Heart right ventricle (tissue), 16 donors: ENCODE results near the gene CEMP1. TPM values are rescaled to one million over a fixed set of nuclear protein-coding genes. Genes with fewer than 3 reads are reported as not detected.

Experiments
- ATAC-seq, 8 donors: fragments of 200-7000 bp; cut with Tn5 transposase; one replicate each; pipeline ENCODE4 v1.9.1; 2020; ENCODE audit warnings: mild to moderate bottlenecking in 8 of 8, moderate library complexity in 8 of 8, moderate number of reproducible peaks in 1 of 8
- DNase-seq, 2 donors: peaks; one replicate each; pipeline ENCODE4 v3.0.0-alpha.2; 2020
- H3K27ac ChIP-seq, 10 donors: fragments of 200-600 bp; sonication (generic) in 2 of 10; one replicate each; pipeline versions ENCODE4 v1.5.0 to v1.8.0; 2020 to 2022; ENCODE audit warnings: mild to moderate bottlenecking in 3 of 10
- H3K27me3 ChIP-seq, 7 donors: fragments of 200-600 bp; one replicate each; pipeline ENCODE4 v1.8.0; 2021 to 2022; ENCODE audit warnings: mild to moderate bottlenecking in 2 of 7
- H3K36me3 ChIP-seq, 9 donors: fragments of 200-600 bp; sonication (generic) in 1 of 9; one replicate each; pipeline versions ENCODE4 v1.5.0 to v1.8.0; 2020 to 2022; ENCODE audit warnings: mild to moderate bottlenecking in 2 of 9
- H3K4me1 ChIP-seq, 9 donors: fragments of 200-600 bp; sonication (generic) in 1 of 9; one replicate each; pipeline versions ENCODE4 v1.5.0 to v1.8.0; 2020 to 2022; ENCODE audit warnings: mild to moderate bottlenecking in 4 of 9
- H3K4me3 ChIP-seq, 10 donors: fragments of 200-600 bp; sonication (generic) in 2 of 10; one replicate each; pipeline versions ENCODE4 v1.5.0 to v1.8.0; 2020 to 2022; ENCODE audit warnings: mild to moderate bottlenecking in 7 of 10, moderate library complexity in 2 of 10
- H3K9me3 ChIP-seq, 11 donors: fragments of 200-600 bp in 10 of 11; sonication (generic) in 2 of 11; one replicate each; pipeline versions ENCODE4 v1.5.0 to v1.8.0; 2013 to 2022; ENCODE audit warnings: mild to moderate bottlenecking in 2 of 11, control low read depth in 1 of 11, moderate library complexity in 1 of 11
- WGBS, 2 donors: extraction: QIAGEN DNeasy Blood & Tissue Kit; methylation state at CpG; one replicate each; pipeline ENCODE4 v1.1.7; 2013; ENCODE audit warnings: inconsistent platforms in 1 of 2; 5-methylcytosine and 5-hydroxymethylcytosine counted together
- intact Hi-C, 10 donors: fragments of 100-400 bp; cut with DNase I; formaldehyde crosslinking; loops; one replicate each; pipeline versions ENCODE4 v1.11.1 to v1.14.2; 2022
- polyA plus RNA-seq, 2 donors: library from polyadenylated mRNA; stranded (reverse); fragments of 200-250 nt; gene quantifications; one replicate each; pipeline ENCODE4 v1.2.3, GENCODE V29; 2013
- total RNA-seq, 10 donors: library from RNA; stranded (reverse); fragmentation: NEBNext Ultra II Directional in 3 of 10; extraction: Animal tissue kit (Norgen Biotek cat#: 25700) in 3 of 10; gene quantifications; one replicate each; pipeline versions ENCODE4 v1.2.1 to v1.2.4, GENCODE V29; 2021 to 2023
- TF ChIP-seq, protein P1 (sequence below), 9 donors: fragments of 200-600 bp; sonication (generic) in 2 of 9; IDR thresholded peaks; one replicate each; pipeline versions ENCODE4 v1.5.0 to v1.8.0; 2021 to 2022; ENCODE audit warnings: antibody characterized with exemption in 9 of 9, mild to moderate bottlenecking in 5 of 9, moderate library complexity in 1 of 9
- donor health status: Arrhythmogenic right ventricular cardiomyopathy.
- donor health status: ischemic (EF 13 %, LVEDD 7.1; RV severe dilation, severe dysfunction).
- donor health status: healthy with polysubstance abuse.
- donor health status: DM: no; HTN: yes; CAD: no.
- donor health status: DM: no; HTN: no; CAD: no.
- donor health status: ischemic (EF 25% LVEDD 6.9; RV normal size, moderate dysfunction).
- donor health status: ischemic (EF 25% LVEDD 5.7; RV mildly dilated, moderate dysfunction).
- donor health status: healthy.
- donor health status: DM: yes; HTN: yes; CAD: no.
- donor health status: Ischemic cardiomyopathy.
- donor health status: ischemic (EF 35%, LVEDD 5.7; RV mildly dilated, moderate dysfunction).
- donor health status: nonischemic (EF 11% LVEDD 7.7; RV severe dilation, severe dysfunction).
- donor health status: DM: yes; HTN: yes; CAD: no.
- donor health status: PGD.
- donor health status: ischemic (EF 29% LVEDD 5.4; RV normal size, mild dysfunction).
- donor health status: nonischemic (EF 23%, LVEDD 6.1; RV moderate dilation, normal function).

CEMP1 gene
- total and polyA plus RNA-seq, 12 donors = 0.20 to 0.44 TPM; not detected in 10

DNA sequence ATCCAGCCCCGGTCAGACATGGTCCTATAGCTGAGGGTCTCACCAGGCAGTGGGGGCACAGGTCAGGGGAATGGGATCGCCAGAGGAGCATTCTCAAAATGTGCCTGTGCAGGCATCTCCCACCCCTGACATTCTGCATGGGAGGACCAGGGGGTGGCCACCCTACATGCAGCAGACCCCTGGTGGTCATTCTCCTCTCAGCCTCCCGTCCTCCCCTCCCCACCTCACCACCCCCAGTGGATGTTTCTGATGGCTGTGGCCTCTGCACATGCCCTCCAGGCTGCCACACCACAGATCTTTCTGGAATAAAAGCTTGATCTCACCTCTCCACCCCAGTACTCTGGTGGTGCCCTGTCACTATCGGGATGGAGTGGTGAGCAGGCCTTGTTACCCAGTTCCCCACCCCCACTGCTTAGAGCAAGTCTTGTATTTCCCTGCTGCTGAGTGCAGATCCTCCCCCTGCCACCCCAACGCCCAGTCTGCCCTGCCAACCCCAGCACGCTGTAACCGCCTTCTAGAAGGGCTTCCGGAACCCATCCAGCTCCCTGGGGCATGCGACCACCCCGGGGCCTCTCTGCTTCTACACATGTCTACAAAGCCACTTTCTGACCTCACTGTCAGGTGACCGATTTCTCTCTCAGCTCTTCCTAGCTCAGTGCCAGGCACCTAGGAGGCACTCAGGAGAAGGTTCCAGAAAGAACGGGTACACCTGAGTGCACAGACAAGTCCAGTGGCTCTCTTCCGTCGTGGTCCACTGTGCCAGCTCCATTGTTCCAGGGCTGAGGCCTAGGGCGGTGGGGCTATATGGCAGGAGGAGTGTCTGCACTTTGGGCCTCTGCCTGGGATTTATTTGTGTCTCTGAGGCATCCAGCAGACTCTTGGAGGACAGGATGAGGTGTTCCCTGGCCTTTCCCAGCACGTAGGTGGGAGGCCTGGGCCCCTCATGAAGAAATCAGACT is 47.0 kb downstream of the CEMP1 start:
- TF ChIP-seq, protein P1, sequence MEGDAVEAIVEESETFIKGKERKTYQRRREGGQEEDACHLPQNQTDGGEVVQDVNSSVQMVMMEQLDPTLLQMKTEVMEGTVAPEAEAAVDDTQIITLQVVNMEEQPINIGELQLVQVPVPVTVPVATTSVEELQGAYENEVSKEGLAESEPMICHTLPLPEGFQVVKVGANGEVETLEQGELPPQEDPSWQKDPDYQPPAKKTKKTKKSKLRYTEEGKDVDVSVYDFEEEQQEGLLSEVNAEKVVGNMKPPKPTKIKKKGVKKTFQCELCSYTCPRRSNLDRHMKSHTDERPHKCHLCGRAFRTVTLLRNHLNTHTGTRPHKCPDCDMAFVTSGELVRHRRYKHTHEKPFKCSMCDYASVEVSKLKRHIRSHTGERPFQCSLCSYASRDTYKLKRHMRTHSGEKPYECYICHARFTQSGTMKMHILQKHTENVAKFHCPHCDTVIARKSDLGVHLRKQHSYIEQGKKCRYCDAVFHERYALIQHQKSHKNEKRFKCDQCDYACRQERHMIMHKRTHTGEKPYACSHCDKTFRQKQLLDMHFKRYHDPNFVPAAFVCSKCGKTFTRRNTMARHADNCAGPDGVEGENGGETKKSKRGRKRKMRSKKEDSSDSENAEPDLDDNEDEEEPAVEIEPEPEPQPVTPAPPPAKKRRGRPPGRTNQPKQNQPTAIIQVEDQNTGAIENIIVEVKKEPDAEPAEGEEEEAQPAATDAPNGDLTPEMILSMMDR (IDR thresholded peaks at IDR 0.05) = no peak
- no peak overlapping the region for H3K27ac ChIP-seq
- WGBS, 2 donors = 93 to 94% methylated on average over 16 of the region's 16 CpGs
- DNase-seq (no peak), ATAC-seq (no peak)
- H3K4me3 ChIP-seq = no peak overlapping the region
- no peaks in the 10 kb centered on the region for H3K27me3 ChIP-seq
- H3K36me3 ChIP-seq = peaks cover 0 to 4% (median 0%) of the 10 kb centered on the region in 9 donors
- peaks cover 6 to 45% (median 29%) of the 10 kb centered on the region in 9 donors for H3K4me1 ChIP-seq
- H3K9me3 ChIP-seq = no peaks in the 10 kb centered on the region
- intact Hi-C loops = loop anchor here in 1 of 10 donors (10.0 kb wide), 1 partner anchor 49 kb away; no protein-coding TSS in a partner anchor

DNA sequence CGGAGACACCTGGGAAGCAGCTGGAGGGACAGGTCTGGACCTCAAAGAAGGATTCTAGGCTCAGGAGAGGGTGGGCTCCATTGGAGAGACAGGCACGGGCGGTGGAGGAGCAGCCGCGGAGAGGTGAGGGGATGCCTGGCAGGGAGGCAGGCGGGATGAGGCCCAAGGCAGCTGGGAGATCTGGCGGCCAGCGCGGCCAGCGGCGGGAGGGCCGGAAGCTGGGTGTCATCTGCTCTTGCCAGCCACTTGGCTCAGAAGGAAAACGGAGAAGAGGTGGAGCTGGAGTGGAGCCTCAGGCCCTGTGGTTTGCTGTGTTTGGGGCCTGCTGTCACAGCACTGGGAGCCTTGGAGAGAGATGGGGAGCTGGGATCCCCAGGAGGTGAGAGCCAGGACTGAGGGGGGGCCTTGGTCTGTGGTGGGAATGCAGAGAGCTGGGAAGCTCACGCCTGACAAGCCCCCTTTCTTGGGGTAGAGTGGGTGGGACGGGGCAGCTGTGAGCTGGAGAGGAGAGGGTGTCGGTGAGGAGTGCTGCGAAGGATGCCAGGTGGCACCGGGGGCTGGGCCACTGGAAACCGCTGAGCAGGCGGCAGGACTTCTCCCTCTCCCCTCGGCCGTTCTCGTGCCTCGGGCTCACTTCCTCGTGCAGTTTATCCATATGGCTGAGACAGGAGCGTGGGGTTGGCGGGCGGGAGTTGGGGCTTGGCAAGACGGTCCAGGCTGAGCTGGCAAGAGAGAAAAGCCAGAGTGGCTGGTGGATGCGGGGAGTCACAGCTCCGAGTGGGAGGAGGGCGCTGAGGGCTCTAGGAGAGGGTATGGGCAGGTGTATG is 48.3 kb downstream of the CEMP1 start:
- H3K27ac ChIP-seq = peak overlapping the region in 3 of 10 donors; percentile 1 to 44 (median 44)

DNA sequence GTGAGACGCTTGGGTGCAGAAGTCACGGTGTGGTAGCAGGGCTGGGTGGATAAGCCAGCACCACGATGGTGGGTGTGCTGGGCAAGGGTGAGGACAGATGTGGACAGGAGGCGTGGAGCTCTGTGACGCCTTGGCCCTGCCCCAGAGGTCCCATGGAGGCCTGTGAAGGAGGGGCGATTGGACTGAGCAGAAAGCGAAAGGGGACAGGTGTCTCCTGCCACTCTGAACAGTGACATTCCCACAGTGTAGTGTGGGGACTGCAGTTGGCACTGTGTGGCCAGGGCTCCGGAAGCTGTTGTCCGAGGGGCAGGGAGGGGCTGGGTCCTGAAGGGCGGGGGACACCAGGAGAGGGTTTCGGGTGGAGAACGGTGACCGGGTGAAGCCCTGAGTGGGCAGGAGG is 49.0 kb downstream of the CEMP1 start:
- TF ChIP-seq, protein P1 (IDR thresholded peaks at IDR 0.05) = no peak
- WGBS, 2 donors = 76 to 80% methylated on average over 13 of the region's 13 CpGs
- intact Hi-C loops = loop anchor here in 1 of 10 donors (10.0 kb wide), 1 partner anchor 47 kb away; no protein-coding TSS in a partner anchor
- Histone ChIP-seq H3K9me3 (no peaks in the 10 kb centered on the region), H3K27ac (no peak overlapping the region), H3K4me1 (peaks cover 6 to 40% (median 29%) of the 10 kb centered on the region in 9 donors), H3K27me3 (no peaks in the 10 kb centered on the region), H3K4me3 (no peak overlapping the region), H3K36me3 (peaks cover 0 to 4% (median 0%) of the 10 kb centered on the region in 9 donors)
- ATAC-seq (no peak), DNase-seq (no peak)

More for the DNA sequence above, 48.3 kb downstream of the CEMP1 start:
- Histone ChIP-seq H3K36me3 (peaks cover 0 to 4% (median 0%) of the 10 kb centered on the region in 9 donors), H3K27me3 (no peaks in the 10 kb centered on the region), H3K4me3 (no peak overlapping the region), H3K9me3 (no peaks in the 10 kb centered on the region), H3K4me1 (peaks cover 6 to 40% (median 29%) of the 10 kb centered on the region in 9 donors)
- DNase-seq (no peak), ATAC-seq (peak in 6 of 8 donors; percentile 14 to 66 (median 25))
- intact Hi-C loops = loop anchor here in 1 of 10 donors (10.0 kb wide), 1 partner anchor 48 kb away; no protein-coding TSS in a partner anchor
- TF ChIP-seq, protein P1 (IDR thresholded peaks at IDR 0.05) = no peak
- 61 to 68% methylated on average over 32 of the region's 32 CpGs for WGBS, 2 donors

DNA sequence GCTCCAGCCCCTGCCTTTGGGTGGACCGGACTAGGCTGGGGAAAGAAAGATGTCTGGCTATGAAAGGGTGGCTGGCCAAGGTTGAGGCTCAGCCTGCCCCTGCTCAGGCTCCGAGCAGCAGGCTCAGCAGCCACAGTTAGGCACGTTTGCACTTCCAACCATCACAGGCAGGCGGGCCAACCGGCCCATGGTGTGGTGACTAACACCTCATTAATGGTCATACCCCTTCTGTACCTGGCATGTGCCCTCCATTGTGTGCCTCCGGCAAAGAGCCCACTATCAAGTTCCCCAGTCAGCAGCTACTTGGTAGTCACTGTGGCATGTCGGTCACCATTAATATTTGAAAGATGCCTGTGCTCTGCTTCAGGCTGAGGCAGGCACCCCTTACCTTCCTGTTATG is 49.5 kb downstream of the CEMP1 start:
- intact Hi-C loops = loop anchor here in 1 of 10 donors (10.0 kb wide), 1 partner anchor 47 kb away; no protein-coding TSS in a partner anchor
- no peak for ATAC-seq
- peaks cover 4 to 34% (median 23%) of the 10 kb centered on the region in 9 donors for H3K4me1 ChIP-seq
- WGBS, 2 donors = 74 to 81% methylated on average over 7 of the region's 7 CpGs
- TF ChIP-seq, protein P1 (IDR thresholded peaks at IDR 0.05) = no peak
- H3K27ac ChIP-seq = no peak overlapping the region
- no peaks in the 10 kb centered on the region for H3K27me3 ChIP-seq
- no peaks in the 10 kb centered on the region for H3K9me3 ChIP-seq
- peaks cover 0 to 4% (median 0%) of the 10 kb centered on the region in 9 donors for H3K36me3 ChIP-seq
- H3K4me3 ChIP-seq = no peak overlapping the region
- no peak for DNase-seq
